PC-3 (cell line): ENCODE data around the gene SMAD3. TPM values are rescaled to one million over a fixed set of nuclear protein-coding genes. Genes with fewer than 3 reads are reported as not detected.

Experiments used
- ATAC-seq: fragments of 200-7000 bp; cut with Tn5 transposase; 2 replicates; pipeline ENCODE4 v1.9.1; 2020; ENCODE audit warnings: mild to moderate bottlenecking, moderate library complexity
- BruUV-seq: library from RNA; stranded (reverse); fragments of 400-500 nt; replicated peaks from 2 replicates; lab custom pipeline; 2021; lab: Mats Ljungman, UMichigan
- CTCF ChIA-PET: fragments of 300-600 bp; sonication (Branson Sonifier 250); formaldehyde crosslinking; loops from one replicate; lab custom pipeline; 2022; ENCODE audit warnings: antibody characterized with exemption; lab: Charles Lee
- POLR2A ChIA-PET: fragments of 300-600 bp; sonication (Branson Sonifier 250); formaldehyde crosslinking; loops from one replicate; lab custom pipeline; 2022; ENCODE audit warnings: antibody characterized with exemption; ENCODE audit not compliant: unreplicated experiment; lab: Charles Lee
- DNase-seq: peaks from one replicate; pipeline ENCODE4 v3.0.0-alpha.2; 2015
- H2AFZ ChIP-seq: fragments of 300-600 bp; sonication (generic); 2 replicates; pipeline ENCODE4 v1.6.0; 2016; ENCODE audit warnings: antibody characterized with exemption, low read length
- H3F3A ChIP-seq: fragments of 300-600 bp; sonication (generic); one replicate; pipeline ENCODE4 v1.6.0; 2017; ENCODE audit warnings: antibody characterized with exemption, low read length, control low read depth, mild to moderate bottlenecking; ENCODE audit not compliant: unreplicated experiment
- H3K27ac ChIP-seq: fragments of 300-600 bp; sonication (generic); 2 replicates; pipeline ENCODE4 v1.5.1; 2016; ENCODE audit warnings: mild to moderate bottlenecking, low read length
- H3K27me3 ChIP-seq: fragments of 300-600 bp; sonication (generic); 2 replicates; pipeline ENCODE4 v1.6.1; 2016; ENCODE audit warnings: low read length, mixed read lengths
- H3K36me3 ChIP-seq: fragments of 300-600 bp; sonication (generic); 2 replicates; pipeline ENCODE4 v1.6.1; 2016; ENCODE audit warnings: low read depth, mixed run types, low read length, mixed read lengths
- H3K4me1 ChIP-seq: fragments of 300-600 bp; sonication (generic); 2 replicates; pipeline ENCODE4 v1.5.1; 2016; ENCODE audit warnings: low read length; ENCODE audit not compliant: insufficient read depth
- H3K4me2 ChIP-seq: fragments of 300-600 bp; sonication (generic); 2 replicates; pipeline ENCODE4 v1.6.0; 2016; ENCODE audit warnings: low read length
- H3K4me3 ChIP-seq: fragments of 300-600 bp; sonication (generic); 2 replicates; pipeline ENCODE4 v1.5.1; 2016; ENCODE audit warnings: mild to moderate bottlenecking, low read length, mixed read lengths
- H3K79me2 ChIP-seq: fragments of 300-600 bp; sonication (generic); 2 replicates; pipeline ENCODE4 v1.6.1; 2017; ENCODE audit warnings: low read length, mixed read lengths
- H3K9ac ChIP-seq: fragments of 300-600 bp; sonication (generic); 2 replicates; pipeline ENCODE4 v1.6.0; 2016; ENCODE audit warnings: mild to moderate bottlenecking, low read length
- H3K9me2 ChIP-seq: fragments of 300-600 bp; sonication (generic); replicated peaks from 2 replicates; pipeline ENCODE4 v1.6.1; 2016; ENCODE audit warnings: mixed run types, low read length, mixed read lengths
- H3K9me3 ChIP-seq: fragments of 300-600 bp; sonication (generic); 2 replicates; pipeline ENCODE4 v1.6.1; 2016; ENCODE audit warnings: low read length, mixed read lengths
- H4K20me1 ChIP-seq: fragments of 300-600 bp; sonication (generic); 2 replicates; pipeline ENCODE4 v1.6.1; 2016; ENCODE audit warnings: low read length, mixed read lengths
- EZH2 ChIP-seq: fragments of 300-600 bp; sonication (generic); IDR thresholded peaks from one replicate; pipeline ENCODE4 v1.6.1; 2017; ENCODE audit warnings: antibody characterized with exemption, mild to moderate bottlenecking, low read length; ENCODE audit not compliant: unreplicated experiment
- EZH2phosphoT487 ChIP-seq: fragments of 300-600 bp; sonication (generic); IDR thresholded peaks from 2 replicates; pipeline ENCODE4 v1.6.1; 2018; ENCODE audit warnings: mild to moderate bottlenecking, antibody characterized with exemption, low read length, borderline replicate concordance
- intact Hi-C: fragments of 100-400 bp; cut with micrococcal nuclease; formaldehyde crosslinking; loops from 2 replicates; pipeline ENCODE4 v1.9.0; 2023
- total RNA-seq: library from RNA; depleted of rRNA; stranded (reverse); fragments of >200 nt; gene quantifications from 2 replicates; pipeline ENCODE4 v1.2.3, GENCODE V29; 2014
- TF ChIP-seq, protein P1 (sequence below): fragments of 300-600 bp; sonication (generic); conservative IDR thresholded peaks from 2 replicates; pipeline ENCODE4 v1.5.1; 2017; ENCODE audit warnings: antibody characterized with exemption, low read depth, mild to moderate bottlenecking, low read length

SMAD3 gene
- total RNA-seq, 1 experiment from 2014 or later = 75.6 TPM

DNA sequence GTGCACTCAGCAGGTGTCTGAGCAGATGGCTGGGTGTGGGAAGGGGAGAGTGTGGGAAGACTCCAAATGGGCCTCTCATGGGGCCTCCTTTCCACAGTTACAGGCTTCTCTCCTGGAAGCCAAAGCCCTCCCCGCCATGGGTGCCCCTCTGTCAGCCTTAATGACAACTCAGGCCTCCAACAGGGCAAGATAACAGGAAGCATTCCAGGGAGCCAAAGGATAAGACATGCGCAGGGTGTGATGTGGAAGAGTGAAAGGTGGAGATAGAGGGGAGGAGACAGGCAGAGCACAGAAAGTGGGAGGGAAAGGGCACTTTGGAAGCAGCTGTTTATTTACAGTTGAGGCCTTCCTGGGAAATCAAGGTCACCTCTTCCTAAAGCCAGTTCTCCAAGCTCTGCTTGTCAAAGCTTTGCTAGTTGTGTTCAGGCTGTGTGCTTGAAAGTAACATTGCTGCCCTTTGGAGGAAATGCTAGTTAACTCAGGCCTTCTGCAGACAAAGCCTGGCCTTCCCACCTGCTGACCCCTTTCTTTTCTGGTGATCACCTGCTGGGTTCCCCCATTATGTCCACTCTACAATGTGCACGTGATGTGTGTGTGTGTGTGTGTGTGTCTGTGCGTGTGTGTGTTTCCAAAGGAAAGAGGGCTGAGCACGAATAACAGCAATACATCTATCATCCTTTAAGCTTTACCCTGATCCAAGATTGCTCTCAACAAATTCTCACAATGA is 35.2 kb upstream of the SMAD3 start:
- no peak for DNase-seq
- Histone ChIP-seq H3K36me3 (no peaks in the 10 kb centered on the region), H3F3A (no peaks in the 10 kb centered on the region), H3K27me3 (no peaks in the 10 kb centered on the region), H3K4me3 (no peak overlapping the region), H3K27ac (no peak overlapping the region), H3K9me2 (no peaks in the 10 kb centered on the region), H4K20me1 (no peaks in the 10 kb centered on the region), H3K4me2 (no peak overlapping the region), H3K4me1 (peaks cover 28% of the 10 kb centered on the region), H3K79me2 (no peaks in the 10 kb centered on the region), H3K9me3 (no peaks in the 10 kb centered on the region), H2AFZ (no peak overlapping the region), H3K9ac (no peak overlapping the region)
- BruUV-seq = no TSS peak
- ATAC-seq = no peak
- ChIA-PET POLR2A (interaction anchor here (0.5 kb wide), 1 partner anchor 223 kb away, joined by 3 read pairs; no protein-coding TSS in a partner anchor), CTCF (no interaction called here)
- TF ChIP-seq EZH2phosphoT487 = no peak
- TF ChIP-seq, protein P1, sequence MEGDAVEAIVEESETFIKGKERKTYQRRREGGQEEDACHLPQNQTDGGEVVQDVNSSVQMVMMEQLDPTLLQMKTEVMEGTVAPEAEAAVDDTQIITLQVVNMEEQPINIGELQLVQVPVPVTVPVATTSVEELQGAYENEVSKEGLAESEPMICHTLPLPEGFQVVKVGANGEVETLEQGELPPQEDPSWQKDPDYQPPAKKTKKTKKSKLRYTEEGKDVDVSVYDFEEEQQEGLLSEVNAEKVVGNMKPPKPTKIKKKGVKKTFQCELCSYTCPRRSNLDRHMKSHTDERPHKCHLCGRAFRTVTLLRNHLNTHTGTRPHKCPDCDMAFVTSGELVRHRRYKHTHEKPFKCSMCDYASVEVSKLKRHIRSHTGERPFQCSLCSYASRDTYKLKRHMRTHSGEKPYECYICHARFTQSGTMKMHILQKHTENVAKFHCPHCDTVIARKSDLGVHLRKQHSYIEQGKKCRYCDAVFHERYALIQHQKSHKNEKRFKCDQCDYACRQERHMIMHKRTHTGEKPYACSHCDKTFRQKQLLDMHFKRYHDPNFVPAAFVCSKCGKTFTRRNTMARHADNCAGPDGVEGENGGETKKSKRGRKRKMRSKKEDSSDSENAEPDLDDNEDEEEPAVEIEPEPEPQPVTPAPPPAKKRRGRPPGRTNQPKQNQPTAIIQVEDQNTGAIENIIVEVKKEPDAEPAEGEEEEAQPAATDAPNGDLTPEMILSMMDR = no peak
- TF ChIP-seq EZH2 = no peak
- intact Hi-C loops = no loop called here

DNA sequence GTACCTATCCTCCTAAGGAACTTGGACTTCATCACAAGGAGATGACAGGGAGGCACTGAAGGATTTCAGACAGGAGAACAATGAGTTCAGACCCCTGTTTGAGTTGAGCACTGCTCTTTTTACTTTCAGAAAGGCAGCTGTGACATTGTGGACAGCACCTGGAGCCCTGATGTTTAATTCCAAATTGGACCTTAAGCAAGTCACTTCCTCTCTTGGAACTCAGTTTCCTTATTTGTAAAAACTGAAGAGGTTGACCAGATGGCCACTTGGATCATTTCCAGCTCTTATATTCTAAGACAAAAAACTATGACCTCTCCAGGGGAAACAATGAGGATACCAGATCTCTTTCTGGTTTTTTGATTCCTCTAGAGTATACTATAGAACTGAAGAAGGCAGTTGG is 34.1 kb upstream of the SMAD3 start:
- Histone ChIP-seq H3K4me1 (peaks cover 16% of the 10 kb centered on the region), H4K20me1 (no peaks in the 10 kb centered on the region), H3K79me2 (no peaks in the 10 kb centered on the region), H3K9me2 (no peaks in the 10 kb centered on the region), H3K9ac (no peak overlapping the region), H3K27ac (no peak overlapping the region), H3K4me2 (no peak overlapping the region), H3K4me3 (no peak overlapping the region), H3F3A (no peaks in the 10 kb centered on the region), H3K9me3 (no peaks in the 10 kb centered on the region), H2AFZ (no peak overlapping the region), H3K36me3 (no peaks in the 10 kb centered on the region), H3K27me3 (no peaks in the 10 kb centered on the region)
- BruUV-seq = no TSS peak
- ATAC-seq = no peak
- ChIA-PET CTCF (no interaction called here), POLR2A (no interaction called here)
- intact Hi-C loops = no loop called here
- TF ChIP-seq, protein P1 = no peak
- TF ChIP-seq EZH2phosphoT487 = no peak
- TF ChIP-seq EZH2 = no peak
- no peak for DNase-seq

DNA sequence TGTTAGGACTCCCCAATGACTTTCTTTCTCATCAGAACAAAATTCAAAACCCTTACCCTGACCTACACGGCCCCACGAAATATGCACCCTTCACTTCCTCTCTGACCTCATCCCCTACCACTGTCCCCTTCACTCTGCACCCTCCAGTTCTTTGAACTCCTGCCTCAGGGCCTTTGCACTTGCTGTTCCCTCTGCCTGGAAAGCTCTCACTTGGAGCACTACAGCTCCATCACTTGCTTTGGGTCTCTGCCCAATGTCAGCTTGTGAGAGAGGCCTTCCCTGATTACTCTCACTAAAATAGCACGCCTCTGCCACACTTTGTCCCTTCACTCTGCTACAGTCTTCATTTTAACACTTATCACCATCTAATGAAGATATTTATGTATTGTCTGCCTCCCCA is 32.8 kb upstream of the SMAD3 start:
- Histone ChIP-seq H3K27me3 (no peaks in the 10 kb centered on the region), H3F3A (no peaks in the 10 kb centered on the region), H3K9me2 (no peaks in the 10 kb centered on the region), H3K36me3 (no peaks in the 10 kb centered on the region), H3K4me1 (peaks cover 5% of the 10 kb centered on the region), H3K9me3 (no peaks in the 10 kb centered on the region), H3K9ac (no peak overlapping the region), H2AFZ (no peak overlapping the region), H3K27ac (no peak overlapping the region), H4K20me1 (no peaks in the 10 kb centered on the region), H3K79me2 (no peaks in the 10 kb centered on the region), H3K4me2 (no peak overlapping the region), H3K4me3 (no peak overlapping the region)
- ChIA-PET POLR2A (no interaction called here), CTCF (no interaction called here)
- TF ChIP-seq, protein P1 = no peak
- no peak for TF ChIP-seq EZH2phosphoT487
- TF ChIP-seq EZH2 = no peak
- BruUV-seq = no TSS peak
- intact Hi-C loops = no loop called here
- no peak for DNase-seq
- no peak for ATAC-seq
